SU-DHL-6 (cell line): ENCODE measurements around the gene PRMT3.

ENCODE experiments used
- EZH2phosphoT487 ChIP-seq: fragments of 200-600 bp; sonication (generic), shearing (Covaris generic); conservative IDR thresholded peaks from 2 replicates; pipeline ENCODE4 v1.6.1; 2018; ENCODE audit warnings: mild to moderate bottlenecking, antibody characterized with exemption, low read length, moderate library complexity, mixed read lengths
- TF ChIP-seq, protein P1 (sequence below): fragments of 200-600 bp; sonication (generic); IDR thresholded peaks from one replicate; pipeline ENCODE4 v1.5.1; 2017; ENCODE audit warnings: antibody characterized with exemption, mild to moderate bottlenecking, low read length, moderate library complexity; ENCODE audit not compliant: insufficient read depth, poor library complexity, severe bottlenecking

DNA sequence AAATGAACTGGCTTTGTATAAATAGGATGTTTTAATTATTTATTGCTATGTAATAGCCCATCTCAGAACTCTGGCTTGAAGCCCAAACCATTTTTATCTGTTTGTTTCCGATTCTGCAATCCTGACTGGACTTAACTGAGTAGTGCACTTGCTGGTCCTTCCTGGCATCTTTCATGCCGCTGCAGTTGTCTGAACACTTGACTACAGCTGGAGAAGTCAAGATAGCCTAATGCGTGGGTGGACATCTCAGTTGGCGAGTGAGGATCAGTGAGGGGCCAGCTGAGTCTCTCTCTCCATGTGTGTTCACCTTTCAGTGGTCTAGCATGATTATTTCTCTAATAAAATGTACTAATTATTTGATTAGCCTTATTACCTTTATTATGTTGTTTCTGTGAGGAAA is 105.8 kb downstream of the PRMT3 start:
- TF ChIP-seq, protein P1, sequence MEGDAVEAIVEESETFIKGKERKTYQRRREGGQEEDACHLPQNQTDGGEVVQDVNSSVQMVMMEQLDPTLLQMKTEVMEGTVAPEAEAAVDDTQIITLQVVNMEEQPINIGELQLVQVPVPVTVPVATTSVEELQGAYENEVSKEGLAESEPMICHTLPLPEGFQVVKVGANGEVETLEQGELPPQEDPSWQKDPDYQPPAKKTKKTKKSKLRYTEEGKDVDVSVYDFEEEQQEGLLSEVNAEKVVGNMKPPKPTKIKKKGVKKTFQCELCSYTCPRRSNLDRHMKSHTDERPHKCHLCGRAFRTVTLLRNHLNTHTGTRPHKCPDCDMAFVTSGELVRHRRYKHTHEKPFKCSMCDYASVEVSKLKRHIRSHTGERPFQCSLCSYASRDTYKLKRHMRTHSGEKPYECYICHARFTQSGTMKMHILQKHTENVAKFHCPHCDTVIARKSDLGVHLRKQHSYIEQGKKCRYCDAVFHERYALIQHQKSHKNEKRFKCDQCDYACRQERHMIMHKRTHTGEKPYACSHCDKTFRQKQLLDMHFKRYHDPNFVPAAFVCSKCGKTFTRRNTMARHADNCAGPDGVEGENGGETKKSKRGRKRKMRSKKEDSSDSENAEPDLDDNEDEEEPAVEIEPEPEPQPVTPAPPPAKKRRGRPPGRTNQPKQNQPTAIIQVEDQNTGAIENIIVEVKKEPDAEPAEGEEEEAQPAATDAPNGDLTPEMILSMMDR, result no peak
- TF ChIP-seq EZH2phosphoT487, result no peak
